ENCODE results near the gene KCTD16.

Gene KCTD16

GRCh38 chr5:144356489-144356888 is 185.8 kb downstream of the KCTD16 start:
- no CpG with 5 or more reads among the region's 1 CpG for WGBS (ENCODE audit: insufficient coverage, insufficient read length)
- DNase-seq (ENCODE audit: low read depth, low spot score) = peak; percentile 29

GRCh38 chr5:144361406-144361805 is 190.7 kb downstream of the KCTD16 start:
- no peak overlapping the region for H3K4me3 ChIP-seq (ENCODE audit: low read length)
- no CpG with 5 or more reads among the region's 2 CpGs for WGBS (ENCODE audit: insufficient coverage, insufficient read length)
- H3K27me3 ChIP-seq (ENCODE audit: control insufficient read depth, insufficient read depth, low read length) = peaks cover 8% of the 10 kb centered on the region; the same call in 1 of the 2 replicates
- H3K27ac ChIP-seq (ENCODE audit: low read length) = no peak overlapping the region
- no peaks in the 10 kb centered on the region for H3K9me3 ChIP-seq (ENCODE audit: control insufficient read depth, insufficient read depth, low read length)
- DNase-seq (ENCODE audit: low read depth, low spot score) = no peak
- peaks cover 2% of the 10 kb centered on the region; the same call in 1 of the 2 replicates for H3K4me1 ChIP-seq (ENCODE audit: control insufficient read depth, insufficient read depth, low read length)
- no peaks in the 10 kb centered on the region for H3K36me3 ChIP-seq (ENCODE audit: control insufficient read depth, insufficient read depth, low read length)

More at GRCh38 chr5:144356489-144356888, 185.8 kb downstream of the KCTD16 start:
- Histone ChIP-seq H3K27ac (ENCODE audit: low read length) (no peak overlapping the region), H3K27me3 (ENCODE audit: control insufficient read depth, insufficient read depth, low read length) (peaks cover 17% of the 10 kb centered on the region; the same call in 1 of the 2 replicates), H3K9me3 (ENCODE audit: control insufficient read depth, insufficient read depth, low read length) (no peaks in the 10 kb centered on the region), H3K4me3 (ENCODE audit: low read length) (no peak overlapping the region), H3K4me1 (ENCODE audit: control insufficient read depth, insufficient read depth, low read length) (peaks cover 2% of the 10 kb centered on the region; the same call in 1 of the 2 replicates), H3K36me3 (ENCODE audit: control insufficient read depth, insufficient read depth, low read length) (no peaks in the 10 kb centered on the region)

GRCh38 chr5:144365885-144366284 is 195.2 kb downstream of the KCTD16 start:
- no peaks in the 10 kb centered on the region; the same call in 1 of the 2 replicates for H3K4me1 ChIP-seq (ENCODE audit: control insufficient read depth, insufficient read depth, low read length)
- H3K4me3 ChIP-seq (ENCODE audit: low read length) = no peak overlapping the region
- DNase-seq (ENCODE audit: low read depth, low spot score) = no peak
- no peaks in the 10 kb centered on the region for H3K9me3 ChIP-seq (ENCODE audit: control insufficient read depth, insufficient read depth, low read length)
- no peak overlapping the region for H3K27ac ChIP-seq (ENCODE audit: low read length)
- H3K36me3 ChIP-seq (ENCODE audit: control insufficient read depth, insufficient read depth, low read length) = no peaks in the 10 kb centered on the region
- no peaks in the 10 kb centered on the region for H3K27me3 ChIP-seq (ENCODE audit: control insufficient read depth, insufficient read depth, low read length)

GRCh38 chr5:144367991-144368390 is 197.3 kb downstream of the KCTD16 start:
- no peaks in the 10 kb centered on the region; the same call in 1 of the 2 replicates for H3K4me1 ChIP-seq (ENCODE audit: control insufficient read depth, insufficient read depth, low read length)
- no peak overlapping the region for H3K27ac ChIP-seq (ENCODE audit: low read length)
- H3K27me3 ChIP-seq (ENCODE audit: control insufficient read depth, insufficient read depth, low read length) = no peaks in the 10 kb centered on the region
- H3K4me3 ChIP-seq (ENCODE audit: low read length) = no peak overlapping the region
- no peaks in the 10 kb centered on the region for H3K9me3 ChIP-seq (ENCODE audit: control insufficient read depth, insufficient read depth, low read length)
- no CpG with 5 or more reads among the region's 3 CpGs for WGBS (ENCODE audit: insufficient coverage, insufficient read length)
- DNase-seq (ENCODE audit: low read depth, low spot score) = no peak
- no peaks in the 10 kb centered on the region for H3K36me3 ChIP-seq (ENCODE audit: control insufficient read depth, insufficient read depth, low read length)

GRCh38 chr5:144368556-144368955 is 197.9 kb downstream of the KCTD16 start:
- Histone ChIP-seq H3K9me3 (ENCODE audit: control insufficient read depth, insufficient read depth, low read length) (no peaks in the 10 kb centered on the region), H3K4me3 (ENCODE audit: low read length) (no peak overlapping the region), H3K36me3 (ENCODE audit: control insufficient read depth, insufficient read depth, low read length) (no peaks in the 10 kb centered on the region), H3K4me1 (ENCODE audit: control insufficient read depth, insufficient read depth, low read length) (no peaks in the 10 kb centered on the region; the same call in 1 of the 2 replicates), H3K27me3 (ENCODE audit: control insufficient read depth, insufficient read depth, low read length) (no peaks in the 10 kb centered on the region), H3K27ac (ENCODE audit: low read length) (no peak overlapping the region)
- WGBS (ENCODE audit: insufficient coverage, insufficient read length) = no CpG with 5 or more reads among the region's 4 CpGs
- no peak for DNase-seq (ENCODE audit: low read depth, low spot score)

GRCh38 chr5:144369006-144369405 is 198.3 kb downstream of the KCTD16 start:
- no peaks in the 10 kb centered on the region; the same call in 1 of the 2 replicates for H3K4me1 ChIP-seq (ENCODE audit: control insufficient read depth, insufficient read depth, low read length)
- no peak for DNase-seq (ENCODE audit: low read depth, low spot score)
- no peak overlapping the region for H3K4me3 ChIP-seq (ENCODE audit: low read length)
- H3K27me3 ChIP-seq (ENCODE audit: control insufficient read depth, insufficient read depth, low read length) = no peaks in the 10 kb centered on the region
- no peaks in the 10 kb centered on the region for H3K9me3 ChIP-seq (ENCODE audit: control insufficient read depth, insufficient read depth, low read length)
- no peak overlapping the region for H3K27ac ChIP-seq (ENCODE audit: low read length)
- H3K36me3 ChIP-seq (ENCODE audit: control insufficient read depth, insufficient read depth, low read length) = no peaks in the 10 kb centered on the region
- WGBS (ENCODE audit: insufficient coverage, insufficient read length) = no CpG with 5 or more reads among the region's 4 CpGs

GRCh38 chr5:144370273-144370672 is 199.6 kb downstream of the KCTD16 start:
- no peaks in the 10 kb centered on the region for H3K9me3 ChIP-seq (ENCODE audit: control insufficient read depth, insufficient read depth, low read length)
- no CpG with 5 or more reads among the region's 3 CpGs for WGBS (ENCODE audit: insufficient coverage, insufficient read length)
- no peaks in the 10 kb centered on the region for H3K36me3 ChIP-seq (ENCODE audit: control insufficient read depth, insufficient read depth, low read length)
- no peak overlapping the region for H3K4me3 ChIP-seq (ENCODE audit: low read length)
- no peaks in the 10 kb centered on the region for H3K27me3 ChIP-seq (ENCODE audit: control insufficient read depth, insufficient read depth, low read length)
- H3K4me1 ChIP-seq (ENCODE audit: control insufficient read depth, insufficient read depth, low read length) = no peaks in the 10 kb centered on the region; the same call in 1 of the 2 replicates
- no peak for DNase-seq (ENCODE audit: low read depth, low spot score)
- no peak overlapping the region for H3K27ac ChIP-seq (ENCODE audit: low read length)

GRCh38 chr5:144374637-144375036 is 204.0 kb downstream of the KCTD16 start:
- no peak overlapping the region for H3K4me3 ChIP-seq (ENCODE audit: low read length)
- no peaks in the 10 kb centered on the region for H3K27me3 ChIP-seq (ENCODE audit: control insufficient read depth, insufficient read depth, low read length)
- no peaks in the 10 kb centered on the region for H3K4me1 ChIP-seq (ENCODE audit: control insufficient read depth, insufficient read depth, low read length)
- no peak for DNase-seq (ENCODE audit: low read depth, low spot score)
- H3K27ac ChIP-seq (ENCODE audit: low read length) = no peak overlapping the region
- no peaks in the 10 kb centered on the region for H3K36me3 ChIP-seq (ENCODE audit: control insufficient read depth, insufficient read depth, low read length)
- WGBS (ENCODE audit: insufficient coverage, insufficient read length) = no CpG with 5 or more reads among the region's 1 CpG
- H3K9me3 ChIP-seq (ENCODE audit: control insufficient read depth, insufficient read depth, low read length) = no peaks in the 10 kb centered on the region

- H3K27ac ChIP-seq (ENCODE audit: low read length) = no peak overlapping the region
- H3K27me3 ChIP-seq (ENCODE audit: control insufficient read depth, insufficient read depth, low read length) = no peaks in the 10 kb centered on the region
- H3K4me3 ChIP-seq (ENCODE audit: low read length) = no peak overlapping the region
- no peaks in the 10 kb centered on the region for H3K4me1 ChIP-seq (ENCODE audit: control insufficient read depth, insufficient read depth, low read length)
- no peaks in the 10 kb centered on the region for H3K36me3 ChIP-seq (ENCODE audit: control insufficient read depth, insufficient read depth, low read length)
- no peaks in the 10 kb centered on the region for H3K9me3 ChIP-seq (ENCODE audit: control insufficient read depth, insufficient read depth, low read length)
- DNase-seq (ENCODE audit: low read depth, low spot score) = no peak
These were observed 206.5 kb downstream of the KCTD16 start for GRCh38 chr5:144377207-144377606.

GRCh38 chr5:144378681-144379080 is 208.0 kb downstream of the KCTD16 start:
- Histone ChIP-seq H3K4me1 (ENCODE audit: control insufficient read depth, insufficient read depth, low read length) (no peaks in the 10 kb centered on the region), H3K27ac (ENCODE audit: low read length) (no peak overlapping the region), H3K27me3 (ENCODE audit: control insufficient read depth, insufficient read depth, low read length) (no peaks in the 10 kb centered on the region), H3K36me3 (ENCODE audit: control insufficient read depth, insufficient read depth, low read length) (no peaks in the 10 kb centered on the region), H3K4me3 (ENCODE audit: low read length) (no peak overlapping the region), H3K9me3 (ENCODE audit: control insufficient read depth, insufficient read depth, low read length) (no peaks in the 10 kb centered on the region)
- WGBS (ENCODE audit: insufficient coverage, insufficient read length) = no CpG with 5 or more reads among the region's 5 CpGs
- no peak for DNase-seq (ENCODE audit: low read depth, low spot score)

GRCh38 chr5:144385597-144385996 is 214.9 kb downstream of the KCTD16 start:
- H3K27ac ChIP-seq (ENCODE audit: low read length) = no peak overlapping the region
- WGBS (ENCODE audit: insufficient coverage, insufficient read length) = no CpG with 5 or more reads among the region's 1 CpG
- DNase-seq (ENCODE audit: low read depth, low spot score) = no peak
- H3K9me3 ChIP-seq (ENCODE audit: control insufficient read depth, insufficient read depth, low read length) = no peaks in the 10 kb centered on the region
- no peaks in the 10 kb centered on the region for H3K27me3 ChIP-seq (ENCODE audit: control insufficient read depth, insufficient read depth, low read length)
- no peak overlapping the region for H3K4me3 ChIP-seq (ENCODE audit: low read length)
- H3K36me3 ChIP-seq (ENCODE audit: control insufficient read depth, insufficient read depth, low read length) = no peaks in the 10 kb centered on the region
- no peaks in the 10 kb centered on the region for H3K4me1 ChIP-seq (ENCODE audit: control insufficient read depth, insufficient read depth, low read length)

Measured in iPS DF 6.9 (cell line).